GM20000 (cell line): Measurements from ENCODE around the gene COX7B.
"Not testable (repeated sequence)": the region's sequence is repeated elsewhere in the genome, so short reads cannot be mapped to it uniquely, and the experiment has no call there.

Source experiments
- DNase-seq: peaks from one replicate; pipeline ENCODE4 v3.0.0; 2012; ENCODE audit warnings: low spot score
- TF ChIP-seq, protein P1 (sequence below): IDR thresholded peaks from 2 replicates; pipeline ENCODE4 v1.5.1; 2012; ENCODE audit warnings: mild to moderate bottlenecking, control low read depth; ENCODE audit errors: extremely low read depth, missing control alignments

COX7B gene

GRCh38 chrX:77925764-77926163 lies 26.5 kb downstream of the COX7B start:
- no peak for DNase-seq
- TF ChIP-seq, protein P1, sequence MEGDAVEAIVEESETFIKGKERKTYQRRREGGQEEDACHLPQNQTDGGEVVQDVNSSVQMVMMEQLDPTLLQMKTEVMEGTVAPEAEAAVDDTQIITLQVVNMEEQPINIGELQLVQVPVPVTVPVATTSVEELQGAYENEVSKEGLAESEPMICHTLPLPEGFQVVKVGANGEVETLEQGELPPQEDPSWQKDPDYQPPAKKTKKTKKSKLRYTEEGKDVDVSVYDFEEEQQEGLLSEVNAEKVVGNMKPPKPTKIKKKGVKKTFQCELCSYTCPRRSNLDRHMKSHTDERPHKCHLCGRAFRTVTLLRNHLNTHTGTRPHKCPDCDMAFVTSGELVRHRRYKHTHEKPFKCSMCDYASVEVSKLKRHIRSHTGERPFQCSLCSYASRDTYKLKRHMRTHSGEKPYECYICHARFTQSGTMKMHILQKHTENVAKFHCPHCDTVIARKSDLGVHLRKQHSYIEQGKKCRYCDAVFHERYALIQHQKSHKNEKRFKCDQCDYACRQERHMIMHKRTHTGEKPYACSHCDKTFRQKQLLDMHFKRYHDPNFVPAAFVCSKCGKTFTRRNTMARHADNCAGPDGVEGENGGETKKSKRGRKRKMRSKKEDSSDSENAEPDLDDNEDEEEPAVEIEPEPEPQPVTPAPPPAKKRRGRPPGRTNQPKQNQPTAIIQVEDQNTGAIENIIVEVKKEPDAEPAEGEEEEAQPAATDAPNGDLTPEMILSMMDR, result no peak

DNA sequence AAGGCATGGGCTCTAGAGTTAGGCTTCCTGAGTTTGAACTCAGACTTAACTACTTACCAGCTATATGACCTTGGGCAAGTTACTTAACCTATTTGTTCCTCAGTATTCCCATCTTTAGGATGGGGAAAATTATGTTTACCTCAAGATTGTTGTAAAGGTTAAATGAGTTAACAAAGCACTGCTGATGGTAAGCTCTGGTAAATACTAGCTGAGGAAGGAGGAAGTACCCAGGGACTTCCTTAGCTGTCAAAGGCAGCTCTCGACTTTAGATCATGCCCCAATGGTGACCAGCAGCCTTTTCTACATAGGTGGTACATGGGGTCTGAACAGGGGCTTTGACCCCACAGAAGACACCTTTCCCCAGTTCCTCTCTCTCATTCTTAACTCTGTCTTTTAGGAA lies 31.3 kb downstream of the COX7B start:
- TF ChIP-seq, protein P1, result no peak
- no peak for DNase-seq

GRCh38 chrX:77935886-77936285 lies 36.6 kb downstream of the COX7B start:
- TF ChIP-seq, protein P1, result no peak
- DNase-seq, result no peak

DNA sequence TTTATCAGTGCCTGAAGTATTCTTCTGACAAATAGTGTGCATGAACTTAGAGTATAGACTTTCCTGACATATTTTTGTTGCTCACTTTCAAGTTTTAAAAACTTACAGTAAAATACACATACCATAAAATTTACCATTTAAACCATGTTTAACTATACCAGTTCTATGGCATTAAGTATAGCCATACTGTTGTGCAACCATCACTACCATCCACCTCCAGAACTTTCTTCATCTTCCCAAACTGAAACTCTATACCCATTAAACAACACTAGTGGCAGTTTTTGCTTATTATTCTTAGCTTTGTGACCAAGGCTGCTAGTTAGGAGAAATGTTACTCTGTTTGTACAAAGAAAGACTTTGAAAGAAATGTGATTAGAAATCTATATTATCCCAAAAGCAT lies 37.0 kb downstream of the COX7B start:
- no peak for DNase-seq
- TF ChIP-seq, protein P1, result no peak

- no peak for DNase-seq
- TF ChIP-seq, protein P1, result no peak
Measured at GRCh38 chrX:77937291-77937690, 38.0 kb downstream of the COX7B start.

DNA sequence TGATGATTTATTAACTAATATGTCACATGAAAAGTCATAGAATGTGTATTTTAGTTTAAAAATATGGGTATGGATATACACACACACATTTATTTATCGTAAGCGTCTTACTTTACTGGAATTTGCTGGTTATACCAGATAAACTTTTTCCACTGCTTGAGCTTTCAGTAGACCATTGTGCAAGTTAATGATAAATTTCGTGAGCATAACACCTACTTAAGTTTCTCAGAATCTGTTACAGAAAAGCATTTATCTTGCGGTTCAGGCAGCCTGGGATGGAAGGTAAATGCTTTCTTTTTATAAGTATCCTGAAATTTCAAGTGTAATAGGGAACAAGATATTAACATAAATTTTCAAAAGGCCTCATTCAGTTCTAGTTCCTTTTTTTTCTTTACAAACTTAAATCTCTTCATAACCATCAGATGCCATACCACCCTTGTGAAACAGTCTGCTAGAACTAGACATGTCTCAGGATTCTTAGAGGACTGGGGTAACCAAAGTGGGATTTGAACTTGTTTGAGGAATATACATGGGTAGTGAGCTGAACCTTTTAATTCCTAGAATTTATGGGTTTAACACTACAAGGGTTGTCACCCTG lies 38.9 kb downstream of the COX7B start:
- TF ChIP-seq, protein P1, result no peak

DNA sequence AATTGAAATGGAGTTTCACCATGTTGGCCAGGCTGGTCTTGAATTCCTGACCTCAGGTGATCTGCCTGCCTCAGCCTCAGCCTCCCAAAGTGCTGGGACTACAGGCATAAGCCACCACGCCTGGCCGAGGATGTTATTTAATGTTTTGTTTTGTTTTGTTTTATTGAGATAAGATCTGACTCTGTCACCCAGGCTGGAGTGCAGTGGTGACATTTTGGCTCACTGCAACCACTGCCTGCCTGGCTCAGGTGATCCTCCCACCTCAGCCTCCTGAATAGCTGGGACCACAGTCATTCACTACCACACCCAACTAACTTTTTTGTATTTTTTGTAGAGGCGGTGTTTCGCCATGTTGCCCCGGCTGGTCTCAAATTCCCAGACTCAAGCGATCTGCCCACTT lies 45.8 kb downstream of the COX7B start:
- not testable (repeated sequence) for DNase-seq

More for the DNA sequence above, 38.9 kb downstream of the COX7B start:
- no peak for DNase-seq

GRCh38 chrX:77945910-77946545 lies 46.8 kb downstream of the COX7B start:
- TF ChIP-seq, protein P1, result no peak
- no peak for DNase-seq
